Liver (tissue), 3 donors: ENCODE data around the gene FGF14.

Experiments
- EGR1 ChIP-seq, 2 donors: IDR thresholded peaks; 2 replicates each; pipeline ENCODE4 v1.6.1; 2016 to 2018; ENCODE audit warnings: antibody characterized with exemption in 2 of 2, low read depth in 2 of 2
- FOXA1 ChIP-seq: IDR thresholded peaks from 2 replicates; pipeline ENCODE4 v1.6.1; 2016; ENCODE audit warnings: antibody characterized with exemption
- GABPA ChIP-seq, 2 donors: IDR thresholded peaks in 1 of 2; conservative IDR thresholded peaks in 1 of 2; 2 replicates each; pipeline ENCODE4 v1.6.1; 2016; ENCODE audit warnings: antibody characterized with exemption in 2 of 2, mild to moderate bottlenecking in 1 of 2, moderate library complexity in 1 of 2
- HNF4A ChIP-seq, 2 donors: conservative IDR thresholded peaks; 2 replicates each; pipeline ENCODE4 v1.6.1; 2016; ENCODE audit warnings: antibody characterized with exemption in 2 of 2, mild to moderate bottlenecking in 2 of 2
- HNF4G ChIP-seq: IDR thresholded peaks from 2 replicates; pipeline ENCODE4 v1.6.1; 2016; ENCODE audit warnings: antibody characterized with exemption
- RAD21 ChIP-seq, 2 donors: IDR thresholded peaks; 2 replicates each; pipeline ENCODE4 v1.6.1; 2016; ENCODE audit warnings: antibody characterized with exemption in 2 of 2, mild to moderate bottlenecking in 2 of 2
- SP1 ChIP-seq: IDR thresholded peaks from 2 replicates; pipeline ENCODE4 v1.6.1; 2018; ENCODE audit warnings: antibody characterized with exemption, mild to moderate bottlenecking
- TAF1 ChIP-seq: conservative IDR thresholded peaks from 2 replicates; pipeline ENCODE4 v1.6.1; 2016; ENCODE audit warnings: antibody characterized with exemption, mild to moderate bottlenecking
- YY1 ChIP-seq: IDR thresholded peaks from 2 replicates; pipeline ENCODE4 v1.6.1; 2016; ENCODE audit warnings: antibody characterized with exemption, mild to moderate bottlenecking
- TF ChIP-seq, protein P1 (sequence below): fragments of 150-350 bp; IDR thresholded peaks from 2 replicates; pipeline ENCODE4 v1.5.1; 2017; ENCODE audit warnings: improper control_type of control experiment, low read depth, low read length; ENCODE audit not compliant: missing input control
- TF ChIP-seq, protein P2 (sequence below): IDR thresholded peaks from 2 replicates; pipeline ENCODE4 v1.6.1; 2016; ENCODE audit warnings: antibody characterized with exemption
- TF ChIP-seq, protein P3 (sequence below): IDR thresholded peaks from 2 replicates; pipeline ENCODE4 v1.6.1; 2016; ENCODE audit warnings: antibody characterized with exemption
- TF ChIP-seq, protein P4 (sequence below): IDR thresholded peaks from 2 replicates; pipeline ENCODE4 v1.6.1; 2016; ENCODE audit warnings: antibody characterized with exemption, mild to moderate bottlenecking
- TF ChIP-seq, protein P5 (sequence below): IDR thresholded peaks from 2 replicates; pipeline ENCODE4 v1.6.1; 2016; ENCODE audit warnings: antibody characterized with exemption
- donor health status: healthy.
- donor health status: healthy.

DNA sequence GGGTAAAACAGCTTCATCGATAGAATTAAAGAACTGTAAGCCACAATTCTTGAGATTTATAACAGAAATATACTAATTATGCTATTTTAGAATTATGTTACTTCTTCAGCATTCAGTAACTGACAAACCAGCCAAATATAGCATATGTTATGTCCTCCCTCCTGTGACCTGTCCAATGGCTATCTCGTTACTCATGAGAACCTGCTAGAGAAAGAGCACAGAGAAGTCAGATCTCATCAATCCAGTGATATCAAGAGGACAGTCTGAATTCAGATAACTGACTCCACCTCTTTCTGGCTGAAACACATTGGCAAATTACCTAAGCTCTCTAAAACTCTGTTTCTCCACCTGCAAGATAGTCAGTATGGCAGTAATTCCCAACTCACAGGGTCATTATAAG lies 170.4 kb downstream of the FGF14 start:
- no peak for TF ChIP-seq GABPA (IDR thresholded peaks at IDR 0.05 in 1 of 2, conservative IDR thresholded peaks at IDR 0.05 in 1 of 2)
- TF ChIP-seq, protein P1, sequence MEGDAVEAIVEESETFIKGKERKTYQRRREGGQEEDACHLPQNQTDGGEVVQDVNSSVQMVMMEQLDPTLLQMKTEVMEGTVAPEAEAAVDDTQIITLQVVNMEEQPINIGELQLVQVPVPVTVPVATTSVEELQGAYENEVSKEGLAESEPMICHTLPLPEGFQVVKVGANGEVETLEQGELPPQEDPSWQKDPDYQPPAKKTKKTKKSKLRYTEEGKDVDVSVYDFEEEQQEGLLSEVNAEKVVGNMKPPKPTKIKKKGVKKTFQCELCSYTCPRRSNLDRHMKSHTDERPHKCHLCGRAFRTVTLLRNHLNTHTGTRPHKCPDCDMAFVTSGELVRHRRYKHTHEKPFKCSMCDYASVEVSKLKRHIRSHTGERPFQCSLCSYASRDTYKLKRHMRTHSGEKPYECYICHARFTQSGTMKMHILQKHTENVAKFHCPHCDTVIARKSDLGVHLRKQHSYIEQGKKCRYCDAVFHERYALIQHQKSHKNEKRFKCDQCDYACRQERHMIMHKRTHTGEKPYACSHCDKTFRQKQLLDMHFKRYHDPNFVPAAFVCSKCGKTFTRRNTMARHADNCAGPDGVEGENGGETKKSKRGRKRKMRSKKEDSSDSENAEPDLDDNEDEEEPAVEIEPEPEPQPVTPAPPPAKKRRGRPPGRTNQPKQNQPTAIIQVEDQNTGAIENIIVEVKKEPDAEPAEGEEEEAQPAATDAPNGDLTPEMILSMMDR: no peak
- no peak for TF ChIP-seq TAF1
- no peak for TF ChIP-seq SP1
- TF ChIP-seq EGR1 (IDR thresholded peaks at IDR 0.05; ENCODE audit: low read depth in 2 of 2): no peak
- TF ChIP-seq, protein P2, sequence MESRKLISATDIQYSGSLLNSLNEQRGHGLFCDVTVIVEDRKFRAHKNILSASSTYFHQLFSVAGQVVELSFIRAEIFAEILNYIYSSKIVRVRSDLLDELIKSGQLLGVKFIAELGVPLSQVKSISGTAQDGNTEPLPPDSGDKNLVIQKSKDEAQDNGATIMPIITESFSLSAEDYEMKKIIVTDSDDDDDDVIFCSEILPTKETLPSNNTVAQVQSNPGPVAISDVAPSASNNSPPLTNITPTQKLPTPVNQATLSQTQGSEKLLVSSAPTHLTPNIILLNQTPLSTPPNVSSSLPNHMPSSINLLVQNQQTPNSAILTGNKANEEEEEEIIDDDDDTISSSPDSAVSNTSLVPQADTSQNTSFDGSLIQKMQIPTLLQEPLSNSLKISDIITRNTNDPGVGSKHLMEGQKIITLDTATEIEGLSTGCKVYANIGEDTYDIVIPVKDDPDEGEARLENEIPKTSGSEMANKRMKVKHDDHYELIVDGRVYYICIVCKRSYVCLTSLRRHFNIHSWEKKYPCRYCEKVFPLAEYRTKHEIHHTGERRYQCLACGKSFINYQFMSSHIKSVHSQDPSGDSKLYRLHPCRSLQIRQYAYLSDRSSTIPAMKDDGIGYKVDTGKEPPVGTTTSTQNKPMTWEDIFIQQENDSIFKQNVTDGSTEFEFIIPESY: no peak
- TF ChIP-seq, protein P3, sequence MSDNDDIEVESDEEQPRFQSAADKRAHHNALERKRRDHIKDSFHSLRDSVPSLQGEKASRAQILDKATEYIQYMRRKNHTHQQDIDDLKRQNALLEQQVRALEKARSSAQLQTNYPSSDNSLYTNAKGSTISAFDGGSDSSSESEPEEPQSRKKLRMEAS: no peak
- TF ChIP-seq, protein P4, sequence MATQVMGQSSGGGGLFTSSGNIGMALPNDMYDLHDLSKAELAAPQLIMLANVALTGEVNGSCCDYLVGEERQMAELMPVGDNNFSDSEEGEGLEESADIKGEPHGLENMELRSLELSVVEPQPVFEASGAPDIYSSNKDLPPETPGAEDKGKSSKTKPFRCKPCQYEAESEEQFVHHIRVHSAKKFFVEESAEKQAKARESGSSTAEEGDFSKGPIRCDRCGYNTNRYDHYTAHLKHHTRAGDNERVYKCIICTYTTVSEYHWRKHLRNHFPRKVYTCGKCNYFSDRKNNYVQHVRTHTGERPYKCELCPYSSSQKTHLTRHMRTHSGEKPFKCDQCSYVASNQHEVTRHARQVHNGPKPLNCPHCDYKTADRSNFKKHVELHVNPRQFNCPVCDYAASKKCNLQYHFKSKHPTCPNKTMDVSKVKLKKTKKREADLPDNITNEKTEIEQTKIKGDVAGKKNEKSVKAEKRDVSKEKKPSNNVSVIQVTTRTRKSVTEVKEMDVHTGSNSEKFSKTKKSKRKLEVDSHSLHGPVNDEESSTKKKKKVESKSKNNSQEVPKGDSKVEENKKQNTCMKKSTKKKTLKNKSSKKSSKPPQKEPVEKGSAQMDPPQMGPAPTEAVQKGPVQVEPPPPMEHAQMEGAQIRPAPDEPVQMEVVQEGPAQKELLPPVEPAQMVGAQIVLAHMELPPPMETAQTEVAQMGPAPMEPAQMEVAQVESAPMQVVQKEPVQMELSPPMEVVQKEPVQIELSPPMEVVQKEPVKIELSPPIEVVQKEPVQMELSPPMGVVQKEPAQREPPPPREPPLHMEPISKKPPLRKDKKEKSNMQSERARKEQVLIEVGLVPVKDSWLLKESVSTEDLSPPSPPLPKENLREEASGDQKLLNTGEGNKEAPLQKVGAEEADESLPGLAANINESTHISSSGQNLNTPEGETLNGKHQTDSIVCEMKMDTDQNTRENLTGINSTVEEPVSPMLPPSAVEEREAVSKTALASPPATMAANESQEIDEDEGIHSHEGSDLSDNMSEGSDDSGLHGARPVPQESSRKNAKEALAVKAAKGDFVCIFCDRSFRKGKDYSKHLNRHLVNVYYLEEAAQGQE: no peak
- no peak for TF ChIP-seq HNF4A (conservative IDR thresholded peaks at IDR 0.05)
- no peak for TF ChIP-seq HNF4G
- no peak for TF ChIP-seq YY1
- peak in 1 of 2 donors; percentile 18 for TF ChIP-seq RAD21 (IDR thresholded peaks at IDR 0.05)
- TF ChIP-seq FOXA1: no peak
- TF ChIP-seq, protein P5, sequence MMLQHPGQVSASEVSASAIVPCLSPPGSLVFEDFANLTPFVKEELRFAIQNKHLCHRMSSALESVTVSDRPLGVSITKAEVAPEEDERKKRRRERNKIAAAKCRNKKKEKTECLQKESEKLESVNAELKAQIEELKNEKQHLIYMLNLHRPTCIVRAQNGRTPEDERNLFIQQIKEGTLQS: no peak
